K562 (cell line): ENCODE results near the gene SH3PXD2B.

Experiments
- EZH2 ChIP-seq: IDR thresholded peaks from 2 replicates; pipeline ENCODE4 v1.6.1; 2012; ENCODE audit warnings: low read depth, mild to moderate bottlenecking, inconsistent platforms, low read length, borderline replicate concordance
- GATAD2B ChIP-seq: fragments of 450-650 bp; IDR thresholded peaks from 2 replicates; pipeline ENCODE4 v1.6.1; 2017; ENCODE audit warnings: mild to moderate bottlenecking, borderline replicate concordance
- MAZ ChIP-seq, 2 experiments: fragments of 450-650 bp in 1 of 2; sonication (generic) in 1 of 2; formaldehyde crosslinking; IDR thresholded peaks in 1 of 2; conservative IDR thresholded peaks in 1 of 2; 2 replicates each; pipeline versions ENCODE4 v1.4.0 to v1.5.0; 2020; ENCODE audit warnings: mild to moderate bottlenecking in 1 of 2, missing genetic modification reagents in 1 of 2
- SMC3 ChIP-seq: conservative IDR thresholded peaks from 2 replicates; pipeline ENCODE4 v1.6.1; 2011; ENCODE audit warnings: low read depth, low read length, improper control_type of control experiment; ENCODE audit not compliant: insufficient read depth
- ZEB2 ChIP-seq: fragments of 450-650 bp; IDR thresholded peaks from 2 replicates; pipeline ENCODE4 v1.6.1; 2016
- ZNF274 ChIP-seq: IDR thresholded peaks from 2 replicates; pipeline ENCODE4 v1.6.1; 2011; ENCODE audit warnings: low read depth, mild to moderate bottlenecking, low read length, moderate library complexity, borderline replicate concordance

DNA sequence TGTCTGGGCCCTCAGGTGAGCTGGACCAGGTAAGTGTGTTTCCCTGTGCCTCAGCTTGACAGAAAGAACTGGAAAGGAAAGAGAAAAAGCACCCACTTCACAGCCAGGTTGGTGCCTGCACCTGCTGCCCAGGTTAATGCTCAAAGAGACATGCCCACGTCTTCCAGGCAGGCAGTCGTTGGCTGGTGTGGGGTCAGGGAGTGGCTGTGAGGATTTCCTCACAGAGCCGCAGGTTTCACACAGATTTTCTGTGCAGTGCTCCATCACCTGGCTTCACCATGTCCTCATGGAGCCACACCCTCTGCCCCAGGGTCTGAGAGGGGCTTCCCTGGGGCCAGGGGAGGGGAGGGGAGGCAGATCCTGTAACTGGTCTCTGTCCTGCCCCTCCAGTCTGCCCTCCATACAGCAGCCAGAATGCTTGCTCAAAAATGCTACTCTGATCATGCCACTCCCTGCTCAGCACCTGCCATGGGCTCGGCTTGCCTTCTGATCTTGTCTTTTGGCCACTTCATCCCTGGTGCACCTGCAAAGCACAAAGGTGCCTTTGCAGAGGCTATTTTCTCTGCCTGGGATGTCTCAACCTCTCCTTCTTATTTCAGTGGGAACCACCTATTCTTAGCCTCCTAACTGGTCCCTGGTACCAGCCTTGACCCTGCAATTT, 88.2 kb downstream of the SH3PXD2B start:
- TF ChIP-seq MAZ (CRISPR knock-in tag; conservative IDR thresholded peaks at IDR 0.05 in 1 of 2, IDR thresholded peaks at IDR 0.05 in 1 of 2) (no peak), SMC3 (no peak), ZEB2 (no peak), EZH2 (no peak), ZNF274 (no peak), GATAD2B (no peak)
